Bone marrow (tissue), 2 donors: Measurements from ENCODE around the gene CNTNAP2.

Experiments
- DNase-seq, 2 donors: peaks; one replicate each; lab custom pipeline; 2025; lab: John Stamatoyannopoulos, UW

Gene CNTNAP2

GRCh38 chr7:148348466-148348865, 2231.9 kb downstream of the CNTNAP2 start:
- no peak for DNase-seq

- DNase-seq: no peak
Observed at GRCh38 chr7:148356303-148356702, 2239.7 kb downstream of the CNTNAP2 start.

DNA sequence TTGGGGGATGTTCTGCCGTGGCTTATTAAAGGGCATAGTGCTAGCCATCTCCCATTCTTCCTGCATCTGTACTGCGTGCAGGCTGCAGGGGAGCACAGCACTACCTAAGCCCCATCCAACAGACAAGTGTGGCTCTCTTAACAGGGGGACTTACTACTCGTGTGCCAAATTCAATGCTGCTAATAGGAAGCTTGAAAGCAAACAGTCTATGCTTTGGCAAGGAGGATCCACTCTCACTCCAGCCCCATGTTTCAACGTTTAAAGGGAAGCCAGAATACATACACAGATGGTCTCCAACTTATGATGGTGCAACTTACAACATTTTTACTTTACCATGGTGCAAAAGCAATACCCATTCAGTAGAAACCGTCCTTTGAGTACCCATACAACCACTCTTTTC, 2245.9 kb downstream of the CNTNAP2 start:
- DNase-seq: no peak

GRCh38 chr7:148367731-148368475, 2251.3 kb downstream of the CNTNAP2 start:
- DNase-seq: no peak

DNA sequence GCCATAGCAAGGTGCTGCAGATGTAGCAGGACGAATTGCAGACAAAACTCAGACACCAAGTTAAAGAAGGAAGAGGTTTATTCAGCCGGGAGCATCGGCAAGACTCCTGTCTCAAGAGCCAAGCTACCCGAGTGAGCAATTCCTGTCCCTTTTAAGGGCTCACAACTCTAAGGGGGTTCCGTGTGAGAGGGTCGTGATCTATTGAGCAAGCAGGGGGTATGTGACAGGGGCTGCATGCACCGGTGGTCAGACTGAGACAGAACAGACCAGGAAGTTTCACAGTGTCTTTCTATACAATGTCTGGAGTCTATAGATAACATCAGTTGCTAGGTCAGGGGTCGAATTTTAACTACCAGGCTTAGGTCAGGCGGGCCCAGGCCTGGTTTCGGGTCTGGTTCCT, 2252.0 kb downstream of the CNTNAP2 start:
- DNase-seq: no peak

DNA sequence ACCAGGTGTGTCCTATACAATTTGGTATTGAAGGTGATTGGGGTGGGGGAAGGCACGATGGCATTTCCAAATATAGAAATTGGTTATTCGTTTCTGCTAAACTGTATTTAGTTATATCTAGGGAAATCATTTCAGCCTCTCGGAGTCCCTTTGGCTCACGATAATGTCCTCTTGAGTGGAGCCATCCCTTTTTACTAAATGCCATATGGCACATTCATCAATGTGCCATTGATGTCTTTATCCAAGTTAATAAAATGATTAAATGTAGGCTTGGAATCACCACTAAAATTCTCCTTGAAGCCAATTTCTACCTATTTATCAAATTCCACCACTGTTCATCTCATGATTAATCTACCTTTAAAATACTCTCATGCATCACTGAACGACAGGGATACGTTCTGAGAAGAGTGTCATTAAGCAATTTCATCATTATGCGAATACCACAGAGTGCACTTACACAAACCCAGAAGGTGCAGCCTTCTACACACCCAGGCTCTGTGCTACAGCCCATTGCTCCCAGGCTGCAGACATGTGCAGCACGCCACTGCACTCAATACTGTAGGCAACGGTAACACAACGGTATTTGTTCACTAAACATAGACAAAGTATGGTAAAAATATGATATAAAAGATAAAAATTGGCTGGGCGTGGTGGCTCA, 2254.8 kb downstream of the CNTNAP2 start:
- no peak for DNase-seq

DNA sequence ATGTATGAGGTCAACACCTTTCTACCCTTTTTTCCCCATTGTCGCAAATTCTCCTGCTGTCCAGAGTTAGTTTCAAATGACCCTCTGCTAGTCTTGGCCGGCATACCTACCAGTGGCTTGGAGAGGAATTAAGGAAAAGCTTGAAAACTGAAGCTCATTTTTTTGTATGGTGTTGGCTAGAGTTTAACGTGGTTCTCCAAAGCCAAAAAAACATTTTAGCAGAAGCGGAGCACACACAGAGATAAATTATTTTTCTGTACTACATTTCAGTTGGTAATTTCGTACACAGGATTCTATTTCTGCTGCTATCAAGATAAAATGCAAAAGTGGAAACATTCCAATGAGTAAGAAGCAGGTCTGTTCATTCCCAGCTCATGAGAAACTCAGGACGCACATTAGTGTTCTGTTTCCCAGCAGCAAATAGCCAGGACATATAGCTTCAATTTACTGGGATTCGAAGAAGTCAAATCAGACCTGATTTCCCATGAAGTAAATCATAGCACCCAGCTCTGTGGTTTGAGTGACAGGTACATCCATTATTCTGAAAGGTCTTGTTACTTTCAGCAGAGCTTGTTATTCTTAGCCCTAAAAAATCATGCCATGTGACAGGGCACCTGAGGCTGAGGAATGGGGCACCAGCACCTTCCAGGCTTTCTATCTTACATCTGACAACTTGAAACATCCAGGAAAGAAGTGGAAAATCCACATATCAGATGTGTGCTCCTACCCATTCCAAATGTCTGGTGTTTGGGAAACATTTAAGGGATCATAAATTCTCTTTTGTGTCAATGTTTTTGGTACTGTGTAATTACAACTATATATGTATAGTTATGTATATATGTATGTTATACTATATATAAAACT, 2258.0 kb downstream of the CNTNAP2 start:
- DNase-seq: no peak

GRCh38 chr7:148379677-148380076, 2263.1 kb downstream of the CNTNAP2 start:
- DNase-seq: no peak

DNA sequence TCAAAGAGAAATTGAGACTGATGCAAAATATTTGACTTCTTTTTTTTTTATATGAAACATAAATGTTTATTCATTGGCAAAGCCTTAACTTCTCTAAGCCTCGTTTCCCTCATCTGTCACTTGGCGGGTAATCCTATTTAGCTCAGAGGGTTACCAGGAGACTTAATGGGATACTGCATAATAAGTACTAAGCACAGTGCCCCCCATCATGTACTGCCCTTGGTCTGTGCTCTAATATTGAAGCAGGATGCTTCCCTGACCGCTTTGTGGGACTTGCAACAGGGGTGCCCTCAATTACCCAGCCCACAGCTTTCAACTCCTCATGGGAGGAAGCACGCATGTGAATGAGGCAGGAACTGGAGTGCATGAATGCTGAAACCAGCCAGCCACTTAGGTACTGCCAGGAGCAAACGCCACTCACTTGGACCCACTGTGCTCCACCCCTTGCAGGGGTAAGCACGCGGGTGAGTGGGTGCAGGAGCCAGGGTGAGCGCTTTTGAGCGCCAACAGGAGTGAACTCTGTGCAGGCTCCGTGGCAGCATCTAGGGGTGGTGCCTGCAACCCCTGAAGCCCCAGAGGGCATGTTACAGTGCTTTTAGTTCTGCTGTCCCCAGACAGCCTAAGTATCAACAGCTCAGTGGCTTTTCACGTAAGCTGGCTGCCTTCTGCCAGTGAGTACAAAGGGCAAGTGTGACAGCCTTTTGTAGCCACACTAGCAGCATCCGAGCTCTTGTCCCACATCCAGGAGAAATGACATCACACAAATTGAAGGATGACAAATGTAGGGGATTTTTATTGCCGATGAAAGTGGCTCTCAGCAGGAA, 2264.2 kb downstream of the CNTNAP2 start:
- no peak for DNase-seq

- no peak for DNase-seq
Observed at GRCh38 chr7:148382596-148382995, 2266.0 kb downstream of the CNTNAP2 start.

- DNase-seq: no peak
Observed at GRCh38 chr7:148383651-148384050, 2267.1 kb downstream of the CNTNAP2 start.

DNA sequence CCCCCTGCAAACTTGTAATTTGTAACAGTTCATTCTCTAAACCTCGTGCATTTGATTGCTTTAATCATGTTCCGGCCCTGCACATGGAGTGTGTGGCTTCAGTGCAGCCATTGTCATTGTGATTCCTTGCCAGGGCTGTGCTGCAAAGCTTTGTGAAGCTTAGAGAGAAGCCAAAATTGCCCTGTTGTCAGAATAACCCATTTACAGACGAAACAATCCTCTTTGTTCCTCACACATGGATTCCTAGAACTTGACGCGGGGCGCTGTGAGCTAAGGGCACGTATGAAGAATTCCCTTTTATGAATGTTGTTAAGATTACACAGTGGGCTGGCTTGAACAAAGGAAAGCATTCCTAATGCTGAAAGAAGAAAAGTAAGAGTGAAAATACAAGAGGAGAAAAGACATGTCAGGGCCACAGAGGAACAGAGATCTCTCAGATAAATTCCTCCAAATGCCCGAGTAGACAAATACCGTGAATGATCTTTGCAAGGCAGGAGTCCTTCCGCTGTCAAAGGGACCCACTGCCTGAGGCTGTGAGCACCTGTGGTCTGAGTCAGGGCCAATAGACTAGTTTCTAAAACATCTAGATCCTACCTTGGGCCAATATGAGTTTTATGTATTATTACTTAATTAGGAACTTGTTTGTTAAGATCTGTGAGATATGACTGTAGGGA, 2268.5 kb downstream of the CNTNAP2 start:
- no peak for DNase-seq

GRCh38 chr7:148390381-148390780, 2273.8 kb downstream of the CNTNAP2 start:
- no peak for DNase-seq

GRCh38 chr7:148391591-148391990, 2275.0 kb downstream of the CNTNAP2 start:
- no peak for DNase-seq

DNA sequence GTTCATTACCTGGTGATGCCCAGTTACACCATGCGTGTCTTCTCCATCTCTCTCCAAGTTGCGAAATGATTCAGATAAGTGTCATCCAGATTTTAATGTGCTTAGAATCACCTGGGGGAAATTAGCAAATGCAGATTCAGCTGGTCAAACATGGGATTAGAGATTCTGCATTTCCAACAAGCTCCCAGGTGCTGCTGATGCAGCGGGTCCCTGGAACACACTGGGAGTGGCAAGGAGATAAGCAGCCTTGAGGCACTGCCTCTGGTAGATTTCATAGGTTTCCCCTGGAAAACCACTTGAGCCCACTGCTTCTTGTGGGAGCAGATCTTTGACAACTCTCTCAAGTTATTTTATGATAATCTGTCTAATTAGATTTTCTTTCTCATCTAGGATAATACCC, 2278.0 kb downstream of the CNTNAP2 start:
- no peak for DNase-seq

DNA sequence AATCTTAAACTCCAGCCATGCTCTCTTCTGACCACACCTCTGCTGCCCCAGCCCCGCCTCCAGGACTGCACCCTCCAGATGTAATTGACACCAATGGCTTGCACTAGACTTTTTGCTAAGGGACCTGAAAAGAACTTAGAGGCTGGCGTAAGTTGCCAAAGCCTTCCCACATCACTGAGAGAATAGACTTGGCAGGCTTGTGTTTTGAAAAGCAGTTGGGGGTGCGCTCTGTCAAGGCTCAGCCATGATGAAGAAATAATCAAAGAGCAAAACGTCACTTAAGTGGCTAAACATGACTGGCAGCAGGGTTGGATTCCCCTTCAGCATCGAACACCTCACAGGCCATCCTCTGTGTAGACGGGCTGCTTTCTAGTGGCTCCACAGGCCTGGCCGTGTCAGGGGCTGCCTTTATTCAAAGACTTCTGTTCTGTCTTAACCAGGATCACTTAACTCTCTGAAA, 2278.8 kb downstream of the CNTNAP2 start:
- no peak for DNase-seq

GRCh38 chr7:148395990-148396716, 2279.6 kb downstream of the CNTNAP2 start:
- no peak for DNase-seq

- DNase-seq: no peak
Observed at GRCh38 chr7:148397056-148397455, 2280.5 kb downstream of the CNTNAP2 start.

DNA sequence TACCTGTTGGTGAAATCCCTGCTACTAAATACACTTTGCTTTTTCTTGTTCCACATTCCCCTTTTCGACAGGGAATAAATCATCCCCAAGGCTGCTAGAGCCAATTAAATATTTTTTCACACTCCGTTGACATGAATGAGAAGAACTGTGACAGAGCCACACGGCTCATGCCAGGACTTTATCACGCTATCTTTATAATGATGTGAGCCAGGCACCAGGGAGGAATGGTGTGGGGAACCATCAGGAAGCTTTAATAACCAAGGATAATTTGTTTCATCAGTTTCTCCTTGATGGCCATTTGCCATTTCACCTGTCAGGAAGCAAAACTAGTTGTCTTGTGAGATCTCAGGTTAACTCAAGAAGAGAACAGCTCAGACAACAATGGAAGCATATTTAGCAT, 2280.9 kb downstream of the CNTNAP2 start:
- no peak for DNase-seq

DNA sequence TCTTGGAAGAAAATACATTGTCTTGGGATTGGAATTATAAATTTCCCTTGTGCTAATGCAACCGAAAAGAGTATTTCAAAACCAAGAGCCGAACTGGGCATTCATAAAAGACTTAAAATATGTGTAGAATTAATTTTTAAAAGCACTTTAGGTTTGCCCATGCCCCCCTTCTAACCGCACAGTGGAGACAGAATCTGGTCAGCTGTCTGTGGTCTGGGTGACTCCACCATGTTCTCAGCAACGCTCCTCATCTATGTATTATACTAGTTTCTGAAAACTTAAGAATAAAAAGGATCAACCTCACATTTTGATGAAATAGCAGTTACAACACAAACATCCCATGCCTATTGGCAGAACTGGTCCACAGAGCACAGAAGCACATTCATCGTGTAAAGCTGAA, 2281.4 kb downstream of the CNTNAP2 start:
- DNase-seq: no peak
